Fibroblast of skin of back (primary cell): Measurements from ENCODE around the gene PIEZO2.
"Not testable (repeated sequence)": the region's sequence is repeated elsewhere in the genome, so short reads cannot be mapped to it uniquely, and the experiment has no call there.

Experiments used
- DNase-seq: peaks from one replicate; pipeline ENCODE4 v3.0.0-alpha.2; 2013

Gene PIEZO2

DNA sequence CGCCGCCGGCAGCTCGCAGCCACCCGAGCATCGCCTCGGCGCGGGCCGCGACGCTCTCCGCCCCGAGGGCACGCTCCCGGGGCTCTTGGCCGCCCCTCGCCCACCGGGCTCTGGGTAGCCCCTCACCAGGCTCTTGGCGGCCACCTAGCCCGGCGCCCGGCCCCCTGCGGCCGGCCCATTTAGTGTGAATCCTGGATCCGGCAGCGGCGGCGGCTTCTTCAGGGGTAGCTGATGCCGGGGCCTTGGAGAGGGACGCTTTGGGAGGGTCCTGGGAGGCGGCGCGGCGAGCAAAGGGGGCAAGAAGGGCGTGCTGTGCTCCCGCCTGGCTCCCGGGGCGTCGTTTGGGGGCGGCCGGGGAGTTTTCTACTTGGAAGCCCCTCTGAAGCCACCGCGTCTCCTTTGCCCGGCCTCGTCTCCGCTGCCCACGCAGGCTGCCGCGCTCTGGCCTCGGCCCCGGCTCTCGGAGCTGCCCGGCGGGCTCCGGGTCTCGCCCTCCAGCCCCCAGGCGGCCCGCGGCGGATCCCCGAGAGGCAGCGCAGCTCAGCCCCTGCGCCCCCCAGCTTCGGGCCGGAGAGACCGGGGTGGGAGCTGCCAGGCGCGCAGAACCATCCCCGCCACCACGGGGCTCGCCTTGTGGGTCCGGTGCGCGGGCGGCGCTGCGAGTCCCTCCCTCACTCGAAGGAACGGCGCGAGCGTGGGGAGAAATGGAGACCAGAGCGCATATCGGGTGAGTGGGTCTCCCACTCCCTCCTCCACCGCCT, 509 bp downstream of the PIEZO2 start:
- no peak for DNase-seq

DNA sequence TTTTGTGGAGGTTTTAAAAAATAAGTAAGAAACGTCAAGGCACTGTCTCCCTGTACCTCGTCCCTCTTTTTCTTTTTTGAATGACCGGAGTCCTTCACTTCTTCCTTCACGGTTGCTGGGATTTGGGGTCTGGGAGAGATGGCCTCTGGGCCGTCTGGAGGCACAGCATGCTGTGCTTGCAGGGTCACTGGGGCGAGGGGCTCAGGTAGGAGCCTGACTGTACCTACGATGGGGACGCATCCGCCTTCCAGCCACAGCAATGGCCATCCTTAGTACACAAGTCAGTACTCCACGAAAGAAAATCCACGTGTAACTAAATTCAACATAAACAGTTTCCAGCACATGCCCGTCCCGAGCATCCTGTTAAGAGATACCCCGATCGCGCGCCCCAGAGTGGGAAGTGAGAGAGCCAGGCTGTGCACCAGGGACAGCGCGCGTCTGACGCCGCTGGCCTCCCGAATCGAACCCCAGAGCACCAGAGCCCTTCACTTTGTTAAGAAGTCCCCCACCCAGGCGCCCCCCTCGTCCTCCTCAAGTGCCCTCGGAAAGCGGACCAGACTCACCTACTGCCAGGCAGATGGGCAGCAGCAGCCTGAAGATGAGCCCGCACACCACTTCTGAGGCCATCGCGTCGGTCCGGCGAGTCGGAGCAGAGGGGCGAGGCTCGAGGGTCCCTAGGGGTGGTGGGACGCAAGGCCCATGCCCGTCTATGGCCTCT, 1.2 kb downstream of the PIEZO2 start:
- peak; percentile 15 for DNase-seq

DNA sequence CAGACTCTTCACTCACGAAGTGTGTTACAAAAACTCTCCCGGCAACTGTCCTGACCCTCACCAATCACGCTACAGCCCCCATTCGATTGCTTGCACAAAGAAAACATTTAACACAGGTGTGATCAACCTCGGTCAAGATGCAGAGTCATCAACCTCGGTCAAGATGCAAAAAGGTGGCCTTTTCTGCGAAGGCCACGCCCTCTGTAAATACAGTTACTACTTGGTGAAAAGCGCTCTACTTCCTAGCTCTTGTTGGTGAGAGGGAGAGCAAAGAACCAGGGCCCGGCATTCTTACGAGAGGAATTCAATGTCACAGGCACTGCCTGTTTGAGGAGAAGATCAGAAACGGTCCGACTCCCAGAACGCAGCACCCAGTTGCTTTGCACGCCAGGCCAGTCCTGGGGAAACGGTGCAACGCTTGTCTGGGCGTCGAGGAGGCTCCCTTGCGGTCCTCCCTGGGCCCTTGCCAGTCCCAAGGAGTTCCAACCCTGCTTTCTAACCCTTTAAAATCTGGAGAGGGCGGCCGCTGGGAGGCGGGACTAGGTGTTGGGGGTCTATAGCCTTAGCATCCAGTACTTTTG, 1.9 kb downstream of the PIEZO2 start:
- DNase-seq: no peak

DNA sequence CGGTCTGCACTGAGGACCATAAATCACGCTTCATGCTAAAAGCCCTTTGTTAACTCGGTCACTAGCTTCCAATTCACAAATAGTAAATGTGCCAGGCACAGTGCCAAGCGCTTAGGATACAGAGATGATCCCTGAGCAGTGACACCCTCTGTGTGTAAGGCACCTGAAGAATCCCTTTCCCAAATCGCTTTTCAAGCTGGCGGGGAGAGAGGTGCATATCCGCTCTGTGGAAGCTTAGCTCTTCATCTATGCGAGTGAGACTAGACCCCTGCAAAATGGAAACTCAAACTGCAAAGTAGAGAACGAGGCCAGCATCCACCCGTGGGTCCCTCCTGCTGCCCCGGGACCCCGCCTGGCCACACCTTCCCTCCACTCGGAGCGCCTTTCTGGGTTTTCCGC, 2.4 kb downstream of the PIEZO2 start:
- no peak for DNase-seq

DNA sequence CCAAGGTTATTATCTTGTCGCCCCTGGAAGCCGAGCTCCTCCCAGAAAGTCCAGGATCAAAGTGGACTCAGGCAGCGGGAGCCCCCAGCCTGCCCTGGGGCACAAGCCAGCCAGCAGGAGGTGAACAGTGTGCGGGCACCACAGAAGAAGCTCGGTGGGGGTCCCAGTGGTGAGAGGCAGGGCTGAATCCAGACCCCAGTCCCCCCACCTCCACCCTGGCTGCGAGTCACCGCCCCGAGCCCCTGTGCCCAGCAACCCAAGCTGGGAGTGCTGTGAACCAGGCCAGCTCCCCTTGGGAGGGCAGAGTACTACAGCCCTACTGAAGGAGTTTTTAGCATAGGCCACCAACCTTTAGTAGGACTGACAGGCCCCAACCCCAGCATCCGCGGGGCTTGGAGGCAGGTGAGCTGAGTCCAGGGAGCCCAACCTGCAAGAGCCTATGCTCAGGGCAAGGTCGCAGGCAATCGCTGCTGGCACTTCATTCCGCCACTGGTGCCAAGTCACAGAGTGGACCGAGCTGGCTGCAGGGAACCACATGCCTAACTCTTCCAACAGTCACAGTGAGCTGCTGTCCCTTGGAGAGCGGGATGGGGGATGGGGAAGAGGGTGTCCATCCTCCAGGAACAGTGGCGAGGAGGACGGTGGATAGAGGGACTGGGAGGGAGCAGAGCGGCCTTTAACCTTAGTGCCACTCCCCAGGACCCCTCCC, 3.0 kb downstream of the PIEZO2 start:
- DNase-seq: no peak

DNA sequence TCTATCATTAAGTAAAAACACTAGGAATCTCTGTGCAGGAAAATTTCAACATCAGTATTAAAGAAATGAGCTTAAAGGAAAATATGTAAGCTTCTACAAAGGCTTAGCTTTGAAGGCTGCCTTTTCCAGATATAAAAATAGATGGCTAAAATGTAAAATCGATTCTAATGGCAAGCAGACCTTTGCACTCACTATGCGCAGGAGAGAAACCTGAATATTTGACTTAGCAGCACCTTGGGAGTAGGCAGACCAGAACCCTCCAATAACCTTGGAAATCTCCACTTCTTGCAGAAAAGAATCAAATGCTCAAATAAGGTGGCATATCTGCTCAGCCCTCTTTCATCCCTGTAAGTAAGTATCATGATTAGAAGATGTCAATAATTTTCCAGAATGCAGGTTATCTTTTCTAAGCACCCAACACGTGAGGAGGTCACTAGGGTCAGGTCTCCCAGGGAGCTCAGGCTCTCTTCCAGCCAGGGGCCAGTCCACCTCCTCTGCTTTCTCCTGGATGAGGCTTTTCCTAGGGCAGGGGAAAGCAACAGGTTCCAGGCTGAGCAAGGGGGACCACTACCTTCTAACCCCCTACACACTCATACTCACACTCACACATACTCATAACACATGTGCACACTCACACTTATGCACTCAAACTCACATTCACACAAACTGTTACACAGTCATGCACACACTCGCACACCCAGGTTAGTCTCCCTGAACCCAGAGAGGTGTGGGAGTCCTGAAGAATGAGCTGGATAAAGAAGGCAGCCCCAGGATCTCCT, 3.8 kb downstream of the PIEZO2 start:
- DNase-seq: no peak

DNA sequence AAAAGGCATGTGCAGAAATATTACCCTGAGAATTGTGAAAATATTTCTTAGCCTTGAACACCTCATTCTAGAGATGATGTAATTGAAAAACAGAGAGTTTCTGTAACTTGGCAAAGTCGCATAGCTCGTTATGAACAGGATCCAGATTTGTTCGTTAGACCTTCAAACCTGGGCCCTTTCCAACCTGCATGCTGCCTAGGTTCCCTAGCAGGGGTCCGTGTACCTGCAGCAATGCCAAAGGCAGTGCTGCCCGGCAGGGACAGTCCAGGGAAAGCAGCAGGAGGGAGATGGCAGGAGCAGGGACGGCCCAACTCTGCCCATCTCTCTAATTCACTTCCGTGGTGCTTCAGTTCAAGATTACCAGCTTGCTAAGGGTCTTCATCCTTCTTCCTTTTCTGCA, 12.0 kb downstream of the PIEZO2 start:
- DNase-seq: no peak

DNA sequence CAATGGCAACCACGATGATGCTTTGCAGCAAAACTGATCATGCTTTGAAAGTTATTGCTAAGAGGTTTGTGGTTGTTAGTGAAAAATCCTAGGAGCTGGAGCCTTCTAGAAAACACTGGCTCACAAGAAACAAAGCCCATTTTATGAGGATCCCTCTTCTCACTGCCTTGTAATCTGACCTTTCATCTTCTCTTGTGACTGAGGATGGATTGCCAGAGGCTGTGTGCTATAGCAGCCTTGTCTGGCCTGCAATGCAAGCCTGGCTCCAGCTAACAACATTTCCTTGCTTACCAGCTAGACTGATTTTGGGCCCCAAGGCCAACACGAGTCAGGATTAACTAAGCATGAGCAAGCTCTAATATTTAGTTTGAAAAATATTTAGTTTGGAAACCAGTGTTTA, 13.1 kb downstream of the PIEZO2 start:
- no peak for DNase-seq

DNA sequence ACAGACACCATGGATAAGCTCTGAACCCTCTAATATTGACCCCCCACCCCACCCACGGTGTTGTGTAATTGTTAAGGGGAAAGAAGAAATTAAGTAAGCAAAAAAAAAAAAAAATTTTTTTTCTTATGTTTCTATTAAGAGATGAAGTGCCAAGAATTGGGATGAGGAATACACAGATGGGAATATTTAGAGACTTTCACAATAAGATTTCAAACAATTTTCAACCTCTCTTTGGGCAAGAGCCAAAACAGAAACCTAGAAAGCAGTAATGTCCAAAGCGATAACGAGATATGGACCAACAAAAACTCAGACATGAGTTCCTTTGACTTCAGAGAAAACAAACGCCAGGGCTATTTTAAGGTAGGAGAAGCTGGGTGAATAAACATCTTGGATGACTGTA, 14.4 kb downstream of the PIEZO2 start:
- no peak for DNase-seq

DNA sequence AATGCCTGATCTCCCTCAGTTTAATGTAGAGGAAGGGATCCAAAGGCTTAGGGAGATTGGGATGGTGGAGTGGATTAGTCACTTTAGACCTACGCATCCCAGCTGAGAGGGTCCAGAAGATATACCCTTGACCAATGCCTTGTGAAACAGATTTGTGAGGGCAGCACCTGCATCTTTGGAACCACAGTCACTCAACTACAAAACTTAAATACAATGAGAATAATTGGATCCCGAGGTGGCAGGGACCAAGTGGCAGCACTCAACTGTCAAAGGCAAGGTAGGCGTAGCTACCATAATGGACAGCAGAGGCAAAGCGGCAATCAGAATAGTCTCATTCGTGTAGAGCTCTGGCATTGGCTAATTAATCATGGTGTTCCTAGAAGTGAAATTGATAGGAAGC, 20.3 kb downstream of the PIEZO2 start:
- DNase-seq: not testable (repeated sequence)

DNA sequence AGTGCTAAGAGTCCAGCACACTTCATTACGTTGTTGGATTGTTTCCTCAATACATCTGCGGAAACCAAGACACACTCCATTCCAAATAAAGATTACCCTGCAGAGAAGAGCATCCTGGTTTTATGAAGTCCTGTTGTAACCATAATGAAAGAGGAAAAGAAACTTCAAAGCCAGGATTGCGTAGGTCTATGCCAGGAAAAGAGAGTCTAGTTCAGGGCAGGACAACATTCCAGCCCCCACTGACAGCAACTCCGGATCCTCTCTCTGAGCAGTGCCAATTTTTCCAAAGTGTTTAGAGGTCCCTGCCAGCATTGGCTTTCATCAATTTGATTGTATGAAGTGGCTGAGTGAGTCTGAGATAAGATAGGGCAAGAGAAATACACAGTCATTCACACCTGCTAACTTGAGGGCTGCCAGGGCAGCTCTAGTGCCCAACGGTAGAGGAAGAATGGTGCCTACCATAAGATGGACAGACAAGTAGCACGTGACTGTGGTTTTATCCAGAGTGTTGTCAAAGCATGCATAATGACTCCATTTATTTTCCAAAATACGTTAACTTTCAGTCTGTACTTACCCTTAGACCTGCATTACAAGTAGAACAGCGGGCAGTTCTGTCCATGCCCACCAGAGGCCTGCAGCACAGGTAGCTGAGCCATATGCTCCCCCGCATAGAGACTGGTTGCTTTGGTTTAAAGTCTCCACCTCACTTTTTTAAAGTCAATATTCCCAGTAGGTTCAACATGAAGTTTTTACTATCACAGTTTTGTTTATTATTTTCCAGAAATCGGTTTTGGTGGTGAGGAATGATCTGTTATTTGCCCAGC, 23.7 kb downstream of the PIEZO2 start:
- DNase-seq: no peak

DNA sequence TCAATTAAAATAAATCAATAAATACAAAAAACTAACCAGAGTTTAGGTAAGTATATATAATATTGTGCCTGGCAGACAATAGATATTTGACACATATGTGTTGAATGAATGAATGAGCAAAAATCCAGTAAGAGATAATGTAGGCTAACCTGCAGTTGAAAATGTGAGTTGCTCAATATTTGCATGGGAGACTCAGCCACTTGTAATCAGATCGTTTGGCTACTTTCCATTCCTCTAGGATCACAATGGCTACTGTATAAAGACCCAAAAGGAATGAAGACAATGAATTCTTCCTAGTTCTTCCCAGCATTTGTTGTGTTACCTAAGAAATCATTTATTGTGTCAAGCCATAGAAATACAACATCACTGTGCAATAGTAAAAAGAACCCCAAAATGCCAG, 25.3 kb downstream of the PIEZO2 start:
- no peak for DNase-seq

DNA sequence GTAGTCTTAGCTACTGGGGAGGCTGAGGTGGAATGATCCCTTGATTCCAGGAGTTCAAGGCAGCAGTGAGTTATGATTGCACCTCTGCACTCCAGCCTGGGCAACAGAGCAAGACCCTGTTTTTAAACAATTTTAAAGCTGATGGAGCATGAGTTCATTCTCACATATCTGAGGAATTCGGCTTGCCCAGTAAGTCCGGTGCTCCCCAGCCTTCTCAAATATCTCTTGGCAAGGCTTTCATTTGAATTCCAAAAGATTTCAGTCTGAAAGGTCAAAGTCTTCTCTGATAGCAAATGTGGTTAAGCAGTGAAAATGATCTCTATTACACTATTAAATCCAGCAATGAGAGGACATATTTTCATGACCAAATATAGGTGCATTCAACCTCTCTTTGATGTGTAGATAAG, 27.9 kb downstream of the PIEZO2 start:
- DNase-seq: peak; percentile 61

DNA sequence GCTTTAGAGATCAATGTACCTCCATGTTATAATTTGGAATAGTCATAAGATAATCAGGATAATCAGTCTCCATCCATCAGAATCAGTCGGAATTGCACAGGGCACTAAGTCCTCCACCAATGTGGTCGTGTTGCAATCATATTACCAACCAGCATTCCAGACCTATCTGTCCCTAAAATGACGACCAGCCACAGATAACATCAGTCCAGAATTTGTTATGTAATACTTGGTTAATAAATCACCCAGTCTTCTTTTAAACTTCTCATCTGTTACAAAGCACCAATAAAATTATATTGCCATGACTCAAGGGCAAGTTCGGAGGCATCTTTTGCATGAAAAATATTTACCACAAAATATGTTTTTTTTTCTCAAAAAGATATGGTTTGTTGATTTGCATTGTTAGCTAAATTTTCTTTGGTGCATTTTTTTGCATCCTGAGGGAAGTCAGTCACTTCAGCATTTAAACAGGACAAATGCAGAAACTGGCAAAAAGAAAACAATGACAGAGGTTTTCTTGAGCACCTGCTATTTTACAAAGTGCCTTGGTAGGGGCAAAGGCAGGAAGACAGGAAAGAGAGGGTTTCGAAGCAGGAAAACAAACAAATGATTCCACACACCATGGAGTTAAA, 29.3 kb downstream of the PIEZO2 start:
- DNase-seq: peak; percentile 60

DNA sequence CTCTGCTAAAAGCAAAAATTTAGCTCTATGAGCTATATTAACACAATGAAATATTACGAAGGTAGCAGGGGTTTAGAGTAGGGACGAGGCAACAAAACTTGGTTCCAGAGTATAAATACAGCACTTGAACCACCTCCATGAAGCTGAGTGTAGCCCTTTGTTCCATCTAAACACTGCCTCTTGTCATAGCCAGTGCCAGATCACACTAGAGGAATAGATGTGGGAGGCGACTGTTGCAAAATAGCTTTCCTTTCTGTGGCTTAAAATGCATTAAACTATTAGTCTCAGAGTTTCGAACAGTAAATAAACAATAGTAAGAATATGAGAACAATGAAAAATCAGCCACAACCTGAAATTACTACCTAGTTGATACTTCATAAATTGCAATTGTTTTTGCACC, 29.8 kb downstream of the PIEZO2 start:
- DNase-seq: no peak

DNA sequence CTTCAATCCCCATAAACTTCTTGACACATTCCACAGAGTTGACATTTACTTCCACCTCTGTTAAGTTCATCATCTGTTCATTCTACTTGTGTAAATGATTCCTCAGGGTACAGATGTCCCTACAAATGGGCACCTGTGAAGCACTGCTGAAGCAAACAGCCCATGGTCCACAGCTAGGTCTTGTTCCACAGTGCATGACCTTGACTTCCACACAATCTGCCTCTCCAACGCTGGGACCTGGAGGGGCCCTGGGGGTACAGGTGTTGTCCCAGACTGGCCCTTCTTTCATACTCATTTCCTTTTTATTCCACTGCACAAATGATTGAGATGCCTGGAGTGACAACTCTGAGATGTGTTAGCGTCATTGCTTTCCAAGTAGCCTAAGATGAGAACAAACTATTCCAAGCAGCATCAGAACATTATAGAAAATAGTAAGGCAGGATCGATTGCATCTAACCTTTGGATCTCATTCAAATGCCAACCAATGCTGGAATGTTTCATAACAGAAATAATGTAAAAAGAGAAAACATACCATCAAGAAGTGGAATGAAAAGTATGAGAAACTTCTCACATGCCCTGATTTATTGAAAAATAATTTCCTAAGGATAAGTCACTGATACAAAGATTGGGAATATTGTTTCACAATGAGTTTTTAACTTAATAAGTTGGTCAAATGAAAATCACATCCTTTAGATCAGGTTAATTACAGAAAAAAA, 31.2 kb downstream of the PIEZO2 start:
- no peak for DNase-seq

DNA sequence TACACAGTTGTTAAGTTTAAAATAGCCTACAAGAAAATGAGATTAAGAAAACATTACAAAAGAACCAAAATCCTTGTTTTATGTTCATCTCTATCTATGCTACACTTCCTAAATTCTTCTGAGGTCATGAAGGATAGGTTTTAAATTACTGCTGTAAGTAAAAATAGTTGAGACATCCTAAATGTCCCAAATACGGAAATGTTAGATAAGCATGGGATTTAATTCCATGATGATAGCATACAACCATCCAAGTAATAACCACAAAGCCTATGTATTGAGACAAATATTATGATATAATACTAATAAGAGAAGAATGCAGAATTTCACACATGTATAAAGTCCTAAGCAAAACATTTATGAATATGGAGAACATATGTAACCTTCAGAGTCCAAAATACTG, 34.1 kb downstream of the PIEZO2 start:
- DNase-seq: peak; percentile 93

DNA sequence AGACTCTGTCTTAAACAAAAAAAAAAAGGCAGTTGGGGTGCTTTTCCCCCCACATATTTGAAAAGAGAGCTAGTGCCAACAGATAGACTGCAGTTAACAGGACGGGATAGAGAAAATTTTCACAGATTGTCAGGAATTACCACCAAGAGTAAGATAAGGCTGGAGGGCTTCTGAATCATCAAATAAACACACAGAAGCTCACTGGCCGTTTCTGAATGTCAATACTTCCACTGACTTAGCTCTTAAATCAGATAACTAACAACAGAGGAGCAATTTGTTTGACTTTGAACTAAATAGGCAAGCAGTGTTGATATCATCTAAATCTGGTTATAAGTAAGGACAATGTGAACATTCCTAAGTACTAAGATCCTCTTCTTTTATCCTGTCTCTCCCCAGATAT, 34.7 kb downstream of the PIEZO2 start:
- DNase-seq: peak; percentile 76

DNA sequence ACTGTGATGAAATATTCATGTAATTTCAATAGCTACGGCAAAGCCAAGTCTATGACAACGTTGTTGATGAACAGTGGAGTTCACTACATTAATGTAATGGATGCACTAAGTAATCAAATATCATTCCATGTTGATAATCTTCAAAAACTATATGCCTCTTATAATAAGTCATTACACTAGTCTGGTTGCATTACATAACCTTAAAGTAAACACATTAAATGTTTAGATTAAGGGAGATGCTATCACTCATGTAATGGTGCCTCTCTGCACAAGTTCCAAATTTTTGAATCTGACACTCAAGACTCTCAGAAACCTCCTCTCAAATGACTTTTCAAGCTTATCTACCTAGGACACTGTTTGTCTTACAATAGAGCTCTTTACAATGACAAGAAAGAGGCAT, 35.4 kb downstream of the PIEZO2 start:
- no peak for DNase-seq

DNA sequence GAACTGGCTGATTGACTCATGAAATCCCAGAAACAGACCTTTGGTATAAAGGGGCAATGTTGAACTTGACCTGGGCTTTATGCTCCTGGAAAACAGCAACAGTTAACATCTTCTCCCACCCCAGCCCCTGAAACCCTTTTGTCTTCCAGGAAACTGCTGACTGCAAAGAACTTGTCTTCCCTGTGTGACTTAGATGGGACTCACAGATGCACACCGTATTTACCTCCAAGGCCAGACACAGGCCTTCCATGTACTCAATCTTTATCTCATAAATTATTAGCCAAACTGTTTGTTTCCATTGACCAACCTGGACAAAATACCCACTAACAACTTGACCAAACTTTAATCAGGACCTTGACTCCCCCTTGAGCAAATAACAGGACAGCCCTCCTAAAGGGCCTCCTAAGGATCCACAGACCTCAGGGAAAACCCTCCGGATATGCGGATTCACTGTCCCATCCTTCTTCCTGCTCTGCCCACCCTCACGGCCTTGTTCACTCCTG, 36.3 kb downstream of the PIEZO2 start:
- no peak for DNase-seq
